Body of pancreas (tissue), 4 donors: ENCODE measurements around the gene KRT16. TPM values are rescaled to one million over a fixed set of nuclear protein-coding genes. Genes with fewer than 3 reads are reported as not detected.
"Not testable (repeated sequence)": the region's sequence is repeated elsewhere in the genome, so short reads cannot be mapped to it uniquely, and the experiment has no call there.

Experiments used
- ATAC-seq: fragments of 150-250 bp; one replicate; pipeline ENCODE4 v1.9.1; 2016
- DNase-seq, 4 donors: peaks; one replicate each; pipeline ENCODE4 v3.0.0-alpha.2; 2019
- H3K27ac ChIP-seq, 4 donors: fragments of 200-600 bp; sonication (generic); 1 replicate in 3 of 4; 2 replicates in 1 of 4; pipeline versions ENCODE4 v1.5.1 to v1.6.1; 2016 to 2019; ENCODE audit warnings: mild to moderate bottlenecking in 1 of 4, mixed read lengths in 1 of 4, moderate library complexity in 1 of 4
- H3K27me3 ChIP-seq, 2 donors: fragments of 200-600 bp; sonication (generic); one replicate each; pipeline ENCODE4 v1.6.0; 2016; ENCODE audit warnings: mild to moderate bottlenecking in 1 of 2
- H3K36me3 ChIP-seq, 2 donors: fragments of 200-600 bp; sonication (generic); replicated peaks in 1 of 2; 2 replicates each; pipeline ENCODE4 v1.5.1; 2016; ENCODE audit warnings: low read depth in 2 of 2; ENCODE audit not compliant: insufficient read depth in 1 of 2
- H3K4me1 ChIP-seq: fragments of 200-600 bp; sonication (generic); one replicate; pipeline ENCODE4 v1.6.0; 2016
- H3K4me3 ChIP-seq, 2 donors: fragments of 200-600 bp; sonication (generic); 1 replicate in 1 of 2; 2 replicates in 1 of 2; pipeline ENCODE4 v1.5.1; 2016 to 2019
- H3K9me3 ChIP-seq, 3 donors: fragments of 200-600 bp; sonication (generic); 1 replicate in 2 of 3; 2 replicates in 1 of 3; pipeline ENCODE4 v1.5.1; 2016
- CTCF ChIP-seq, 7 experiments: fragments of 450-650 bp in 4 of 7; fragments of 200-600 bp in 3 of 7; sonication (generic) in 3 of 7; IDR thresholded peaks; one replicate each; pipeline ENCODE4 v1.5.1; 2016 to 2019; ENCODE audit warnings: antibody characterized with exemption in 7 of 7
- POLR2A ChIP-seq, 3 donors: fragments of 450-650 bp; IDR thresholded peaks; one replicate each; pipeline ENCODE4 v1.6.1; 2016; ENCODE audit warnings: antibody characterized with exemption in 3 of 3, mild to moderate bottlenecking in 2 of 3
- WGBS, 2 donors: methylation state at CpG; one replicate each; pipeline ENCODE4 v1.1.5; 2017; 5-methylcytosine and 5-hydroxymethylcytosine counted together
- intact Hi-C: fragments of 100-400 bp; cut with DNase I; formaldehyde crosslinking; loops from one replicate; pipeline ENCODE4 v1.15.1; 2023
- total RNA-seq, 2 donors: library from RNA; depleted of rRNA; stranded (reverse); fragments of >200 nt; gene quantifications; one replicate each; pipeline ENCODE4 v1.1.0, GENCODE V29; 2016

The KRT16 gene
- total RNA-seq, 2 donors from 2014 or later, result 1.6 to 4.2 TPM

GRCh38 chr17:41631898-41632285 lies 19.3 kb upstream of the KRT16 start:
- TF ChIP-seq POLR2A (IDR thresholded peaks at IDR 0.05) (no peak), CTCF (IDR thresholded peaks at IDR 0.05) (no peak)
- intact Hi-C loops, result no loop called here
- WGBS, 2 donors, result 81 to 87% methylated on average over 4 to 15 of the region's 15 CpGs

GRCh38 chr17:41631025-41631897 lies 18.7 kb upstream of the KRT16 start:
- no peak overlapping the region for H3K27ac ChIP-seq
- no peak for DNase-seq
- WGBS, 2 donors, result 60 to 74% methylated on average over 7 to 8 of the region's 8 CpGs

More at GRCh38 chr17:41631898-41632285, 19.3 kb upstream of the KRT16 start:
- DNase-seq (no peak), ATAC-seq (no peak)
- H3K27me3 ChIP-seq, result no peaks in the 10 kb centered on the region
- H3K9me3 ChIP-seq, result no peaks in the 10 kb centered on the region
- peaks cover 14% of the 10 kb centered on the region for H3K4me1 ChIP-seq
- H3K36me3 ChIP-seq, result no peaks in the 10 kb centered on the region
- no peak overlapping the region for H3K4me3 ChIP-seq
- H3K27ac ChIP-seq, result no peak overlapping the region

GRCh38 chr17:41629826-41630670 lies 17.5 kb upstream of the KRT16 start:
- TF ChIP-seq CTCF (IDR thresholded peaks at IDR 0.05) (no peak), POLR2A (IDR thresholded peaks at IDR 0.05) (no peak)
- DNase-seq, result no peak
- intact Hi-C loops, result no loop called here
- Histone ChIP-seq H3K4me3 (no peak overlapping the region), H3K27ac (no peak overlapping the region), H3K4me1 (peaks cover 6% of the 10 kb centered on the region), H3K27me3 (no peaks in the 10 kb centered on the region), H3K9me3 (no peaks in the 10 kb centered on the region), H3K36me3 (no peaks in the 10 kb centered on the region)
- no peak for ATAC-seq
- 76 to 78% methylated on average over 13 of the region's 13 CpGs for WGBS, 2 donors

More at GRCh38 chr17:41631025-41631897, 18.7 kb upstream of the KRT16 start:
- Histone ChIP-seq H3K36me3 (no peaks in the 10 kb centered on the region), H3K4me3 (no peak overlapping the region), H3K4me1 (peaks cover 14% of the 10 kb centered on the region), H3K9me3 (no peaks in the 10 kb centered on the region), H3K27me3 (no peaks in the 10 kb centered on the region)
- ATAC-seq, result no peak
- intact Hi-C loops, result no loop called here
- no peak for TF ChIP-seq CTCF (IDR thresholded peaks at IDR 0.05)
- no peak for TF ChIP-seq POLR2A (IDR thresholded peaks at IDR 0.05)

GRCh38 chr17:41629316-41629715 lies 16.7 kb upstream of the KRT16 start:
- TF ChIP-seq CTCF (IDR thresholded peaks at IDR 0.05) (no peak), POLR2A (IDR thresholded peaks at IDR 0.05) (no peak)
- Histone ChIP-seq H3K4me3 (no peak overlapping the region), H3K36me3 (no peaks in the 10 kb centered on the region), H3K27me3 (no peaks in the 10 kb centered on the region), H3K9me3 (no peaks in the 10 kb centered on the region), H3K4me1 (no peaks in the 10 kb centered on the region), H3K27ac (no peak overlapping the region)
- intact Hi-C loops, result no loop called here
- WGBS, 2 donors, result 70 to 81% methylated on average over 6 to 10 of the region's 10 CpGs
- no peak for ATAC-seq
- DNase-seq, result no peak

- H3K27ac ChIP-seq, intact Hi-C loops, H3K9me3 ChIP-seq, H3K4me1 ChIP-seq, H3K27me3 ChIP-seq, H3K36me3 ChIP-seq, ATAC-seq, DNase-seq, H3K4me3 ChIP-seq: not testable (repeated sequence)
- 74 to 81% methylated on average over 11 of the region's 11 CpGs for WGBS, 2 donors
These were observed 16.2 kb upstream of the KRT16 start for GRCh38 chr17:41628621-41629255.

GRCh38 chr17:41628073-41628370 lies 15.5 kb upstream of the KRT16 start:
- H3K36me3 ChIP-seq, DNase-seq, intact Hi-C loops, H3K4me1 ChIP-seq, H3K27me3 ChIP-seq, ATAC-seq, H3K4me3 ChIP-seq, H3K27ac ChIP-seq, H3K9me3 ChIP-seq: not testable (repeated sequence)
- WGBS, 2 donors, result 33% methylated on average over 1 of the region's 1 CpG; no CpG with 5 or more reads in 1 of the 2 donors
